ENCODE measurements around the gene CYP3A7. TPM values are rescaled to one million over a fixed set of nuclear protein-coding genes. Genes with fewer than 3 reads are reported as not detected.

The CYP3A7 gene
- polyA plus RNA-seq, 1 of the 3 experiments (the other 2 are of a cell fraction), result not detected

DNA sequence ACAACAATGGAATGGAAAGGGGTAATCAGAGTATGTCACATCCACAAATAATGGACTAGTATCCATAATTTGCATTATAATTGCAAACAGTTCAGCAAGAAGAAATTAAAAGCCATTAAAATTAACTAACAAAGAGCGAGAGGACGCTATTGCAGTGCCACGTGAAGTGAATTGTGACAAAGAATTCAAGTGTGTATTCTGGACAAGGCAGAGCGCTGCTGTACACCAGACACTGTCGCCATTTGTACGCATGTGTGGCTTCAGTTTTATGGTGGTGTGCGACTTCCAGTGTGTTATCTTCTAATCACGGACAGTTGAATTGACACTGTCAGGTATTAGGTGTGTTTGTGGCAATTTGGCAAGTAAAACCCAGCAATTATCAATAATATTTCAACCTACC, 66.5 kb downstream of the CYP3A7 start:
- DNase-seq, result no peak
- H3K9me2 ChIP-seq, result no peaks in the 10 kb centered on the region
- no peak for TF ChIP-seq SMC3 (IDR thresholded peaks at IDR 0.05; ENCODE audit: low read depth, low read length)
- TF ChIP-seq MAX (IDR thresholded peaks at IDR 0.05; ENCODE audit: low read depth), result no peak
- TF ChIP-seq, protein P1, sequence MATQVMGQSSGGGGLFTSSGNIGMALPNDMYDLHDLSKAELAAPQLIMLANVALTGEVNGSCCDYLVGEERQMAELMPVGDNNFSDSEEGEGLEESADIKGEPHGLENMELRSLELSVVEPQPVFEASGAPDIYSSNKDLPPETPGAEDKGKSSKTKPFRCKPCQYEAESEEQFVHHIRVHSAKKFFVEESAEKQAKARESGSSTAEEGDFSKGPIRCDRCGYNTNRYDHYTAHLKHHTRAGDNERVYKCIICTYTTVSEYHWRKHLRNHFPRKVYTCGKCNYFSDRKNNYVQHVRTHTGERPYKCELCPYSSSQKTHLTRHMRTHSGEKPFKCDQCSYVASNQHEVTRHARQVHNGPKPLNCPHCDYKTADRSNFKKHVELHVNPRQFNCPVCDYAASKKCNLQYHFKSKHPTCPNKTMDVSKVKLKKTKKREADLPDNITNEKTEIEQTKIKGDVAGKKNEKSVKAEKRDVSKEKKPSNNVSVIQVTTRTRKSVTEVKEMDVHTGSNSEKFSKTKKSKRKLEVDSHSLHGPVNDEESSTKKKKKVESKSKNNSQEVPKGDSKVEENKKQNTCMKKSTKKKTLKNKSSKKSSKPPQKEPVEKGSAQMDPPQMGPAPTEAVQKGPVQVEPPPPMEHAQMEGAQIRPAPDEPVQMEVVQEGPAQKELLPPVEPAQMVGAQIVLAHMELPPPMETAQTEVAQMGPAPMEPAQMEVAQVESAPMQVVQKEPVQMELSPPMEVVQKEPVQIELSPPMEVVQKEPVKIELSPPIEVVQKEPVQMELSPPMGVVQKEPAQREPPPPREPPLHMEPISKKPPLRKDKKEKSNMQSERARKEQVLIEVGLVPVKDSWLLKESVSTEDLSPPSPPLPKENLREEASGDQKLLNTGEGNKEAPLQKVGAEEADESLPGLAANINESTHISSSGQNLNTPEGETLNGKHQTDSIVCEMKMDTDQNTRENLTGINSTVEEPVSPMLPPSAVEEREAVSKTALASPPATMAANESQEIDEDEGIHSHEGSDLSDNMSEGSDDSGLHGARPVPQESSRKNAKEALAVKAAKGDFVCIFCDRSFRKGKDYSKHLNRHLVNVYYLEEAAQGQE (IDR thresholded peaks at IDR 0.05; ENCODE audit: low read depth, low read length), result no peak
- TF ChIP-seq YY1 (IDR thresholded peaks at IDR 0.05; ENCODE audit: low read depth), result no peak
- no peak for TF ChIP-seq NFIC (IDR thresholded peaks at IDR 0.05; ENCODE audit: borderline replicate concordance)
- TF ChIP-seq, protein P2, sequence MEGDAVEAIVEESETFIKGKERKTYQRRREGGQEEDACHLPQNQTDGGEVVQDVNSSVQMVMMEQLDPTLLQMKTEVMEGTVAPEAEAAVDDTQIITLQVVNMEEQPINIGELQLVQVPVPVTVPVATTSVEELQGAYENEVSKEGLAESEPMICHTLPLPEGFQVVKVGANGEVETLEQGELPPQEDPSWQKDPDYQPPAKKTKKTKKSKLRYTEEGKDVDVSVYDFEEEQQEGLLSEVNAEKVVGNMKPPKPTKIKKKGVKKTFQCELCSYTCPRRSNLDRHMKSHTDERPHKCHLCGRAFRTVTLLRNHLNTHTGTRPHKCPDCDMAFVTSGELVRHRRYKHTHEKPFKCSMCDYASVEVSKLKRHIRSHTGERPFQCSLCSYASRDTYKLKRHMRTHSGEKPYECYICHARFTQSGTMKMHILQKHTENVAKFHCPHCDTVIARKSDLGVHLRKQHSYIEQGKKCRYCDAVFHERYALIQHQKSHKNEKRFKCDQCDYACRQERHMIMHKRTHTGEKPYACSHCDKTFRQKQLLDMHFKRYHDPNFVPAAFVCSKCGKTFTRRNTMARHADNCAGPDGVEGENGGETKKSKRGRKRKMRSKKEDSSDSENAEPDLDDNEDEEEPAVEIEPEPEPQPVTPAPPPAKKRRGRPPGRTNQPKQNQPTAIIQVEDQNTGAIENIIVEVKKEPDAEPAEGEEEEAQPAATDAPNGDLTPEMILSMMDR (IDR thresholded peaks at IDR 0.05), result no peak
- TF ChIP-seq PBX3 (IDR thresholded peaks at IDR 0.05), result no peak
- TF ChIP-seq FOSL2 (IDR thresholded peaks at IDR 0.05; ENCODE audit: borderline replicate concordance, low read depth), result no peak
- TF ChIP-seq GATA2 (CRISPR knock-in tag; IDR thresholded peaks at IDR 0.05), result no peak
- TF ChIP-seq POLR2AphosphoS5 (IDR thresholded peaks at IDR 0.05; ENCODE audit: low read depth, low read length), result no peak
- no peaks in the 10 kb centered on the region for H3K79me2 ChIP-seq (ENCODE audit: insufficient read depth)
- ChIA-PET CTCF (no interaction called here), POLR2A (no interaction called here)
- H3K9ac ChIP-seq, result no peak overlapping the region
- H3K9me3 ChIP-seq, result no peaks in the 10 kb centered on the region
- H3K27me3 ChIP-seq (ENCODE audit: insufficient read depth), result no peaks in the 10 kb centered on the region
- H3K36me3 ChIP-seq (replicated peaks in 1 of 2; ENCODE audit: control insufficient read depth in 1 of 2, insufficient read depth in 2 of 2, low read length in 1 of 2), result no peaks in the 10 kb centered on the region
- no peak overlapping the region for H3K4me3 ChIP-seq (ENCODE audit: low read depth in 2 of 2, low read length in 1 of 2)
- H3K27ac ChIP-seq (ENCODE audit: low read depth in 2 of 2, low read length in 1 of 2), result no peak overlapping the region
- no peak overlapping the region for H2AFZ ChIP-seq (ENCODE audit: low read depth)
- H3K4me2 ChIP-seq, result no peak overlapping the region
- no peaks in the 10 kb centered on the region for H3K4me1 ChIP-seq (ENCODE audit: control insufficient read depth in 1 of 2, insufficient read depth in 2 of 2, low read depth in 1 of 2, low read length in 1 of 2)
- 91% methylated on average over 8 of the region's 8 CpGs for WGBS (ENCODE audit: low lambda C conversion rate)
- no peaks in the 10 kb centered on the region for H3F3A ChIP-seq (replicated peaks; ENCODE audit: insufficient read depth)
- no peaks in the 10 kb centered on the region for H4K20me1 ChIP-seq (ENCODE audit: insufficient read depth)

GRCh38 chr7:99667179-99667578, 67.8 kb downstream of the CYP3A7 start:
- no peaks in the 10 kb centered on the region for H3K27me3 ChIP-seq (ENCODE audit: insufficient read depth)
- no peaks in the 10 kb centered on the region for H3F3A ChIP-seq (replicated peaks; ENCODE audit: insufficient read depth)
- no peak overlapping the region for H3K27ac ChIP-seq (ENCODE audit: low read depth in 2 of 2, low read length in 1 of 2)
- no peak overlapping the region for H3K4me3 ChIP-seq (ENCODE audit: low read depth in 2 of 2, low read length in 1 of 2)
- H3K9me3 ChIP-seq, result no peaks in the 10 kb centered on the region
- H3K9me2 ChIP-seq, result no peaks in the 10 kb centered on the region
- no peak overlapping the region for H3K9ac ChIP-seq
- H3K4me1 ChIP-seq (ENCODE audit: control insufficient read depth in 1 of 2, insufficient read depth in 2 of 2, low read depth in 1 of 2, low read length in 1 of 2), result no peaks in the 10 kb centered on the region
- no peaks in the 10 kb centered on the region for H3K79me2 ChIP-seq (ENCODE audit: insufficient read depth)
- no peaks in the 10 kb centered on the region for H4K20me1 ChIP-seq (ENCODE audit: insufficient read depth)
- ChIA-PET CTCF (no interaction called here), POLR2A (no interaction called here)
- no peak overlapping the region for H3K4me2 ChIP-seq
- no peak for DNase-seq
- H2AFZ ChIP-seq (ENCODE audit: low read depth), result no peak overlapping the region
- 41% methylated on average over 2 of the region's 2 CpGs for WGBS (ENCODE audit: low lambda C conversion rate)
- no peaks in the 10 kb centered on the region for H3K36me3 ChIP-seq (replicated peaks in 1 of 2; ENCODE audit: control insufficient read depth in 1 of 2, insufficient read depth in 2 of 2, low read length in 1 of 2)
- TF ChIP-seq SIN3A (IDR thresholded peaks at IDR 0.05; ENCODE audit: borderline replicate concordance, low read depth, low read length) (no peak), TCF12 (IDR thresholded peaks at IDR 0.05) (no peak), EP300 (IDR thresholded peaks at IDR 0.05; ENCODE audit: borderline replicate concordance in 1 of 2, low read depth in 1 of 2, low read length in 1 of 2) (no peak), MEF2A (IDR thresholded peaks at IDR 0.05; ENCODE audit: borderline replicate concordance, low read depth) (no peak), YY1 (IDR thresholded peaks at IDR 0.05; ENCODE audit: low read depth) (no peak), NFIC (IDR thresholded peaks at IDR 0.05; ENCODE audit: borderline replicate concordance) (no peak), USF1 (IDR thresholded peaks at IDR 0.05; ENCODE audit: borderline replicate concordance, low read depth) (no peak)
- TF ChIP-seq, protein P3, sequence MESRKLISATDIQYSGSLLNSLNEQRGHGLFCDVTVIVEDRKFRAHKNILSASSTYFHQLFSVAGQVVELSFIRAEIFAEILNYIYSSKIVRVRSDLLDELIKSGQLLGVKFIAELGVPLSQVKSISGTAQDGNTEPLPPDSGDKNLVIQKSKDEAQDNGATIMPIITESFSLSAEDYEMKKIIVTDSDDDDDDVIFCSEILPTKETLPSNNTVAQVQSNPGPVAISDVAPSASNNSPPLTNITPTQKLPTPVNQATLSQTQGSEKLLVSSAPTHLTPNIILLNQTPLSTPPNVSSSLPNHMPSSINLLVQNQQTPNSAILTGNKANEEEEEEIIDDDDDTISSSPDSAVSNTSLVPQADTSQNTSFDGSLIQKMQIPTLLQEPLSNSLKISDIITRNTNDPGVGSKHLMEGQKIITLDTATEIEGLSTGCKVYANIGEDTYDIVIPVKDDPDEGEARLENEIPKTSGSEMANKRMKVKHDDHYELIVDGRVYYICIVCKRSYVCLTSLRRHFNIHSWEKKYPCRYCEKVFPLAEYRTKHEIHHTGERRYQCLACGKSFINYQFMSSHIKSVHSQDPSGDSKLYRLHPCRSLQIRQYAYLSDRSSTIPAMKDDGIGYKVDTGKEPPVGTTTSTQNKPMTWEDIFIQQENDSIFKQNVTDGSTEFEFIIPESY (IDR thresholded peaks at IDR 0.05; ENCODE audit: borderline replicate concordance, low read depth), result no peak
- TF ChIP-seq, protein P2 (IDR thresholded peaks at IDR 0.05), result no peak

Measured in SK-N-SH (cell line).